Smooth muscle cell (in vitro differentiated cells): ENCODE data around the gene RASA3. TPM values are rescaled to one million over a fixed set of nuclear protein-coding genes. Genes with fewer than 3 reads are reported as not detected.

Source experiments
- DNase-seq: peaks from one replicate; lab custom pipeline; 2025; ENCODE audit not compliant: unreplicated experiment; lab: John Stamatoyannopoulos, UW
- H2AFZ ChIP-seq: fragments of 200-600 bp; sonication (generic); 2 replicates; pipeline ENCODE4 v1.6.0; 2016; ENCODE audit warnings: antibody characterized with exemption, low read depth, mild to moderate bottlenecking
- H3F3A ChIP-seq: fragments of 200-600 bp; sonication (generic); 2 replicates; pipeline ENCODE4 v1.6.0; 2017; ENCODE audit warnings: antibody characterized with exemption, low read depth
- H3K27ac ChIP-seq: fragments of 200-600 bp; sonication (generic); 2 replicates; pipeline ENCODE4 v1.5.1; 2016; ENCODE audit warnings: low read depth, mild to moderate bottlenecking
- H3K27me3 ChIP-seq: fragments of 200-600 bp; sonication (generic); 2 replicates; pipeline ENCODE4 v1.6.1; 2016; ENCODE audit warnings: low read depth, mild to moderate bottlenecking
- H3K36me3 ChIP-seq: fragments of 200-600 bp; sonication (generic); 2 replicates; pipeline ENCODE4 v1.5.1; 2016; ENCODE audit warnings: low read depth
- H3K4me1 ChIP-seq: fragments of 200-600 bp; sonication (generic); 2 replicates; pipeline ENCODE4 v1.5.1; 2016; ENCODE audit warnings: low read depth
- H3K4me2 ChIP-seq: fragments of 200-600 bp; sonication (generic); 2 replicates; pipeline ENCODE4 v1.6.0; 2016; ENCODE audit warnings: mild to moderate bottlenecking
- H3K4me3 ChIP-seq: fragments of 200-600 bp; sonication (generic); 2 replicates; pipeline ENCODE4 v1.5.1; 2016; ENCODE audit warnings: mild to moderate bottlenecking
- H3K79me2 ChIP-seq: fragments of 200-600 bp; sonication (generic); 2 replicates; pipeline ENCODE4 v1.6.0; 2016; ENCODE audit warnings: low read depth, mild to moderate bottlenecking
- H3K9ac ChIP-seq: fragments of 200-600 bp; sonication (generic); 2 replicates; pipeline ENCODE4 v1.6.0; 2016; ENCODE audit warnings: low read depth
- H3K9me3 ChIP-seq: fragments of 200-600 bp; sonication (generic); replicated peaks from 2 replicates; pipeline ENCODE4 v1.5.1; 2016; ENCODE audit warnings: low read depth
- H4K20me1 ChIP-seq: fragments of 200-600 bp; sonication (generic); 2 replicates; pipeline ENCODE4 v1.6.0; 2016; ENCODE audit warnings: low read depth
- CTCF ChIP-seq: fragments of 200-600 bp; sonication (generic); IDR thresholded peaks from 2 replicates; pipeline ENCODE4 v1.5.1; 2017; ENCODE audit warnings: borderline replicate concordance, mild to moderate bottlenecking, antibody characterized with exemption; ENCODE audit not compliant: insufficient read depth, poor library complexity, severe bottlenecking
- WGBS: methylation state at CpG from one replicate; pipeline ENCODE4 v1.1.7; 2016; ENCODE audit warnings: low lambda C conversion rate; 5-methylcytosine and 5-hydroxymethylcytosine counted together
- polyA plus RNA-seq: library from polyadenylated mRNA; unstranded; fragments of >200 nt; fragmentation: Nextera tagmentation; extraction: Ambion mirVana; gene quantifications from 2 replicates; pipeline ENCODE4 v1.2.1, GENCODE V29; 2016
- total RNA-seq: library from RNA; depleted of rRNA; stranded (reverse); fragments of >200 nt; gene quantifications from 2 replicates; pipeline ENCODE4 v1.2.3, GENCODE V29; 2014

Gene RASA3
- total and polyA plus RNA-seq, 2 experiments from 2014 or later = 21.3 to 26.8 TPM

GRCh38 chr13:114122127-114122511 is 10.3 kb downstream of the RASA3 start:
- Histone ChIP-seq H3K27me3 (no peaks in the 10 kb centered on the region), H3K4me3 (no peak overlapping the region), H3K79me2 (peaks cover 59% of the 10 kb centered on the region), H3K4me2 (peak overlapping the region; percentile 68), H3K36me3 (no peaks in the 10 kb centered on the region), H3K9ac (no peak overlapping the region), H4K20me1 (peaks cover 51% of the 10 kb centered on the region), H3K4me1 (peaks cover 10% of the 10 kb centered on the region), H3K9me3 (no peaks in the 10 kb centered on the region), H2AFZ (no peak overlapping the region), H3F3A (peaks cover 15% of the 10 kb centered on the region), H3K27ac (peak overlapping the region; percentile 89)
- no peak for DNase-seq
- 46% methylated on average over 11 of the region's 11 CpGs for WGBS
- no peak for TF ChIP-seq CTCF

- H3K4me3 ChIP-seq = no peak overlapping the region
- peaks cover 55% of the 10 kb centered on the region for H3K79me2 ChIP-seq
- no peaks in the 10 kb centered on the region for H3K36me3 ChIP-seq
- no peaks in the 10 kb centered on the region for H3K27me3 ChIP-seq
- no peaks in the 10 kb centered on the region for H3K9me3 ChIP-seq
- H4K20me1 ChIP-seq = peaks cover 46% of the 10 kb centered on the region
- no peak for TF ChIP-seq CTCF
- DNase-seq = no peak
- H3K4me1 ChIP-seq = peaks cover 10% of the 10 kb centered on the region
- no peak overlapping the region for H3K9ac ChIP-seq
- peak overlapping the region; percentile 89 for H3K27ac ChIP-seq
- H2AFZ ChIP-seq = no peak overlapping the region
- WGBS = 47% methylated on average over 24 of the region's 24 CpGs
- peak overlapping the region; percentile 68 for H3K4me2 ChIP-seq
- peaks cover 15% of the 10 kb centered on the region for H3F3A ChIP-seq
Observed at GRCh38 chr13:114121496-114122126, 10.8 kb downstream of the RASA3 start.

GRCh38 chr13:114121031-114121430 is 11.4 kb downstream of the RASA3 start:
- Histone ChIP-seq H3K4me2 (peak overlapping the region; percentile 68), H3K9ac (no peak overlapping the region), H3K27me3 (no peaks in the 10 kb centered on the region), H2AFZ (no peak overlapping the region), H3K9me3 (no peaks in the 10 kb centered on the region), H3K27ac (peak overlapping the region; percentile 89), H3K79me2 (peaks cover 55% of the 10 kb centered on the region), H4K20me1 (peaks cover 40% of the 10 kb centered on the region), H3F3A (peaks cover 15% of the 10 kb centered on the region), H3K36me3 (no peaks in the 10 kb centered on the region), H3K4me1 (peaks cover 10% of the 10 kb centered on the region), H3K4me3 (no peak overlapping the region)
- no peak for TF ChIP-seq CTCF
- 87% methylated on average over 12 of the region's 12 CpGs for WGBS
- no peak for DNase-seq

- Histone ChIP-seq H3K27ac (peak overlapping the region; percentile 89), H3K9ac (peak overlapping the region; percentile 62), H3K9me3 (no peaks in the 10 kb centered on the region), H3K4me2 (peak overlapping the region; percentile 68), H3K27me3 (no peaks in the 10 kb centered on the region), H4K20me1 (peaks cover 39% of the 10 kb centered on the region), H3K79me2 (peaks cover 57% of the 10 kb centered on the region), H3K4me3 (no peak overlapping the region), H3K36me3 (no peaks in the 10 kb centered on the region), H3F3A (peaks cover 15% of the 10 kb centered on the region), H3K4me1 (peaks cover 13% of the 10 kb centered on the region), H2AFZ (no peak overlapping the region)
- WGBS = 20% methylated on average over 10 of the region's 10 CpGs
- TF ChIP-seq CTCF = no peak
- DNase-seq = no peak
Observed at GRCh38 chr13:114120591-114121011, 11.8 kb downstream of the RASA3 start.
